ENCODE measurements around the gene ULK1.

DNA sequence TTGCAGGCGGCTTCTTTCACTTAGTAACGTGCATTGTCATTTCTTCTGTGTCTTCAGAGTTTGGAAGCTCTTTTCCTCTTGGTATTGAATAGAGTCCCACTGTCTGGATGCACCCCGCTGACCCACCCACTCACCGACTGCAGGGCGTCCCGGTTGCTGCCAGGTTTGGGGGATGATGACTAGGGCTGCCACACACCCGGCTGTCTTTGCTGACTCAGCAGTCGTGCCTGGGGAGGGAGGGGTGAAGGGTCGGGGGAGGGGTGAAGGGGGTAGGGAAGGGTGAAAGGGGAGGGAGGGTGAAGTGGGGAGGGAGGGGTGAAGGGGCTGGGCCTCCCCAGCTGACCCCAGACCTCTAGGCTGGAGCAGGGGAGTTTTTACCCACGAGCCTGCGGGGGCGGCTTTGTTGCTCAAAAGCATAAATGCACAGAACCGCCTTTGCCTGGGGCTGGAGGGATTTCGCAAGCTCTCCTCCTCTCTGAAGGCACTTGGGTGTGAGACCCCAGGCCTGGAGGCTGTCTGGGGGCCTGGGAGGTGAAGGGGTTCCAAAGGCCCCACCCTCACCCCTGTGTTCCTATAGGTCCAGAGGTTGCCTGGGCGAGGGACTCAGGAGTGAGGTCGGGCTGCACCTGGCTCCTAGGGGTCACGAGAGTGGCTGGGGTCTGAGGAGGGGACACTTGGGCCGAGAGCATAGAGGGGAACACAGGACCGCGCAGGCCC lies 31.3 kb upstream of the ULK1 start:
- TF ChIP-seq, protein P1, sequence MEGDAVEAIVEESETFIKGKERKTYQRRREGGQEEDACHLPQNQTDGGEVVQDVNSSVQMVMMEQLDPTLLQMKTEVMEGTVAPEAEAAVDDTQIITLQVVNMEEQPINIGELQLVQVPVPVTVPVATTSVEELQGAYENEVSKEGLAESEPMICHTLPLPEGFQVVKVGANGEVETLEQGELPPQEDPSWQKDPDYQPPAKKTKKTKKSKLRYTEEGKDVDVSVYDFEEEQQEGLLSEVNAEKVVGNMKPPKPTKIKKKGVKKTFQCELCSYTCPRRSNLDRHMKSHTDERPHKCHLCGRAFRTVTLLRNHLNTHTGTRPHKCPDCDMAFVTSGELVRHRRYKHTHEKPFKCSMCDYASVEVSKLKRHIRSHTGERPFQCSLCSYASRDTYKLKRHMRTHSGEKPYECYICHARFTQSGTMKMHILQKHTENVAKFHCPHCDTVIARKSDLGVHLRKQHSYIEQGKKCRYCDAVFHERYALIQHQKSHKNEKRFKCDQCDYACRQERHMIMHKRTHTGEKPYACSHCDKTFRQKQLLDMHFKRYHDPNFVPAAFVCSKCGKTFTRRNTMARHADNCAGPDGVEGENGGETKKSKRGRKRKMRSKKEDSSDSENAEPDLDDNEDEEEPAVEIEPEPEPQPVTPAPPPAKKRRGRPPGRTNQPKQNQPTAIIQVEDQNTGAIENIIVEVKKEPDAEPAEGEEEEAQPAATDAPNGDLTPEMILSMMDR (IDR thresholded peaks at IDR 0.05), result no peak
- TF ChIP-seq FOXP1 (CRISPR knock-in tag; IDR thresholded peaks at IDR 0.05; ENCODE audit: borderline replicate concordance) (no peak), IRF2 (CRISPR knock-in tag; IDR thresholded peaks at IDR 0.05; ENCODE audit: borderline replicate concordance, low read depth) (no peak), FOXP4 (CRISPR knock-in tag; IDR thresholded peaks at IDR 0.05) (no peak), SP1 (CRISPR knock-in tag; conservative IDR thresholded peaks at IDR 0.05) (no peak)
- TF ChIP-seq, protein P2, sequence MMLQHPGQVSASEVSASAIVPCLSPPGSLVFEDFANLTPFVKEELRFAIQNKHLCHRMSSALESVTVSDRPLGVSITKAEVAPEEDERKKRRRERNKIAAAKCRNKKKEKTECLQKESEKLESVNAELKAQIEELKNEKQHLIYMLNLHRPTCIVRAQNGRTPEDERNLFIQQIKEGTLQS (CRISPR knock-in tag; conservative IDR thresholded peaks at IDR 0.05), result no peak
- TF ChIP-seq, protein P3, sequence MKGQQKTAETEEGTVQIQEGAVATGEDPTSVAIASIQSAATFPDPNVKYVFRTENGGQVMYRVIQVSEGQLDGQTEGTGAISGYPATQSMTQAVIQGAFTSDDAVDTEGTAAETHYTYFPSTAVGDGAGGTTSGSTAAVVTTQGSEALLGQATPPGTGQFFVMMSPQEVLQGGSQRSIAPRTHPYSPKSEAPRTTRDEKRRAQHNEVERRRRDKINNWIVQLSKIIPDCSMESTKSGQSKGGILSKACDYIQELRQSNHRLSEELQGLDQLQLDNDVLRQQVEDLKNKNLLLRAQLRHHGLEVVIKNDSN (CRISPR knock-in tag; IDR thresholded peaks at IDR 0.05), result no peak
- TF ChIP-seq, protein P4, sequence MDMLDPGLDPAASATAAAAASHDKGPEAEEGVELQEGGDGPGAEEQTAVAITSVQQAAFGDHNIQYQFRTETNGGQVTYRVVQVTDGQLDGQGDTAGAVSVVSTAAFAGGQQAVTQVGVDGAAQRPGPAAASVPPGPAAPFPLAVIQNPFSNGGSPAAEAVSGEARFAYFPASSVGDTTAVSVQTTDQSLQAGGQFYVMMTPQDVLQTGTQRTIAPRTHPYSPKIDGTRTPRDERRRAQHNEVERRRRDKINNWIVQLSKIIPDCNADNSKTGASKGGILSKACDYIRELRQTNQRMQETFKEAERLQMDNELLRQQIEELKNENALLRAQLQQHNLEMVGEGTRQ (CRISPR knock-in tag; IDR thresholded peaks at IDR 0.05), result no peak
- TF ChIP-seq, protein P5, sequence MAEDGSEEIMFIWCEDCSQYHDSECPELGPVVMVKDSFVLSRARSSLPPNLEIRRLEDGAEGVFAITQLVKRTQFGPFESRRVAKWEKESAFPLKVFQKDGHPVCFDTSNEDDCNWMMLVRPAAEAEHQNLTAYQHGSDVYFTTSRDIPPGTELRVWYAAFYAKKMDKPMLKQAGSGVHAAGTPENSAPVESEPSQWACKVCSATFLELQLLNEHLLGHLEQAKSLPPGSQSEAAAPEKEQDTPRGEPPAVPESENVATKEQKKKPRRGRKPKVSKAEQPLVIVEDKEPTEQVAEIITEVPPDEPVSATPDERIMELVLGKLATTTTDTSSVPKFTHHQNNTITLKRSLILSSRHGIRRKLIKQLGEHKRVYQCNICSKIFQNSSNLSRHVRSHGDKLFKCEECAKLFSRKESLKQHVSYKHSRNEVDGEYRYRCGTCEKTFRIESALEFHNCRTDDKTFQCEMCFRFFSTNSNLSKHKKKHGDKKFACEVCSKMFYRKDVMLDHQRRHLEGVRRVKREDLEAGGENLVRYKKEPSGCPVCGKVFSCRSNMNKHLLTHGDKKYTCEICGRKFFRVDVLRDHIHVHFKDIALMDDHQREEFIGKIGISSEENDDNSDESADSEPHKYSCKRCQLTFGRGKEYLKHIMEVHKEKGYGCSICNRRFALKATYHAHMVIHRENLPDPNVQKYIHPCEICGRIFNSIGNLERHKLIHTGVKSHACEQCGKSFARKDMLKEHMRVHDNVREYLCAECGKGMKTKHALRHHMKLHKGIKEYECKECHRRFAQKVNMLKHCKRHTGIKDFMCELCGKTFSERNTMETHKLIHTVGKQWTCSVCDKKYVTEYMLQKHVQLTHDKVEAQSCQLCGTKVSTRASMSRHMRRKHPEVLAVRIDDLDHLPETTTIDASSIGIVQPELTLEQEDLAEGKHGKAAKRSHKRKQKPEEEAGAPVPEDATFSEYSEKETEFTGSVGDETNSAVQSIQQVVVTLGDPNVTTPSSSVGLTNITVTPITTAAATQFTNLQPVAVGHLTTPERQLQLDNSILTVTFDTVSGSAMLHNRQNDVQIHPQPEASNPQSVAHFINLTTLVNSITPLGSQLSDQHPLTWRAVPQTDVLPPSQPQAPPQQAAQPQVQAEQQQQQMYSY (CRISPR knock-in tag; IDR thresholded peaks at IDR 0.05), result no peak
